NCI-H748 treated with DMSO at 0.1 percent for 48 hours (cell line): ENCODE results near the gene BBS2.

ENCODE experiments used
- DNase-seq: peaks from one replicate; lab custom pipeline; 2025; lab: John Stamatoyannopoulos, UW

The BBS2 gene

DNA sequence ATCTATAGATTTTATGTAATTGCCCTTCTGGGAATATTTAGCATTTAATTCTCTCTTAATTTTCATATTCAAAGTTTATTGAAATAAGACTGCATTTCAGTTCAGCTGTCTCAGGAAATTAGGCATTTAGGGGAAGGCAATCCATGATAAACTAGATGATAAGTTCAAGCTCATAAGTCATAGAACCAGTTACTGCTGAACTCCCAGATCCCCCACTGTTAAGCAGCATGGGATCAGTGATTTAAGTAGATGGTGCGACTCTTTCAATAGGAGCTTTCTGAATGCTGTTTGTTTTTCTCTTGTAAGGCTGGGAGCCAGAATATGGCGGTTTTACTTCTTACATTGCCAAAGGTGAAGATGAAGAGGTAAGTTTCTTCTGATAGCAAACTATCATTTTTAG is 44.6 kb downstream of the BBS2 start:
- no peak for DNase-seq

DNA sequence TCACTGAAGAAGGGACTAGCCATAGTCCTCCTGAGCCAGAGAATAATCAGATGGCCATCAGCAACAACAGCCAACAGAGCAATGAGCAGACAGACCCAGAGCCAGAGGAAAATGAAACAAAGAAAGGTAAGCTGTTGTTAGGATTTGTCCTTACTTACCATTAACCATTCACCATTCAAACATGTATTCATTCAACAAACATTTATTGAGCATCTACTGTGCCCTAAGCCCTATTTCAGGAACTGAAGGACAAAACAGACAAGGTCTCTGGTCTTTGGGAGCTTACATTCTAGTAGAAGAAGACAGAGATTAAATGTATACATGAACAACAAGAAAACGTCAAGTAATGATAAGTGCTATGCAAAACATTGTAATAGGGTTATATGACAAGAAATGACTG is 49.2 kb downstream of the BBS2 start:
- DNase-seq, result no peak

DNA sequence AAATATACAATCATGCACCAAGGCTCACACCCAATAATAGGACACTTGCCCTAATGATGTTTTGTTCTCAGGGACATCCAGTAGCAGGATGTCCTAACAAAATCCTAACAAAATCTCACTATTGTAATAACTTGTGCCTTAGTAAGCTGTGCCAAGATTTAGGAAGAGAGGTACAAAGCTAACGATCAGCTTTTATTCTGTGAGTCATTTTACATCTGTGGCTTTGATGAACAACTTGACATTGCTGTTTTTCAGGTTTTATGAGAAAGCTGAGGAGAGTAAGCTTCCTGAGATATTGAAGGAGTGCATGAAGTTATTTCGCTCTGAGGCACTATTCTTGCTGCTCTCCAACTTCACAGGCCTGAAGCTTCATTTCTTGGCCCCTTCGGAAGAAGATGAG is 49.6 kb downstream of the BBS2 start:
- no peak for DNase-seq

DNA sequence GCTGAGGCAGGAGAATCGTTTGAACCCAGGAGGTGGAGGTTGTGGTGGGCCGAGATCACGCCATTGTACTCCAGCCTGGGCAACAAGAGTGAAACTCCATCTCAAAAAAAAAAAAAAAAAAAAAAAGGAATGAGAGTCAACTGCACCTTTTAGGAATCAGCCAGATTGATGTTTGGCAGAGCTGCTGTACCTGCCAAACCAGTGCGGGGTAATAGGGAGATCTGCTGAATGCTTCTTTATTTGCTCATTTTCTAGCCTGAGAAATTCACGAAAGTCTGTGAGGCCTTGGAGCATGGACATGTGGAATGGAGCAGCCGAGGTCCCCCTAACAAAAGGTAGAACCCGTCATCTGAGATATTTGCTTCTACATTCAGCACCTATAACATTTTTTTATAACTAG is 50.1 kb downstream of the BBS2 start:
- DNase-seq, result no peak

DNA sequence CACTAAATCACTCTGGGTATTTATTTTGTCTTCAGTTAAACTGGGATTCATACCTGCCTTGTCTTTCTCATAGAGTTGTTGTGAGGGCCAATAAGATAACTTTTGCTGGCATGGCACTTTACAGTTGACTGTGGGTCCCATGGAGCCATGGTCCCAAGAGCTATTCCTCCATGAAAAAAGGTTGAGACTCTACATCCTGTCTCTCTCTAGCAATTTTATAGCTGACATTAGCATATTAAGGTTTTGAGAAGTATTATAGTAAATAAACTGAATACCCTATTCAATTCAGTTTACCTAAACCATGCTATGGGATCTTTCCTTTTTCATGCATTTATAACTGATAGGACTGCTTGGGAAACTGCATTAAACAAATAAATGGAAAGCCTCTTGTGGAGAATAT is 51.0 kb downstream of the BBS2 start:
- no peak for DNase-seq

DNA sequence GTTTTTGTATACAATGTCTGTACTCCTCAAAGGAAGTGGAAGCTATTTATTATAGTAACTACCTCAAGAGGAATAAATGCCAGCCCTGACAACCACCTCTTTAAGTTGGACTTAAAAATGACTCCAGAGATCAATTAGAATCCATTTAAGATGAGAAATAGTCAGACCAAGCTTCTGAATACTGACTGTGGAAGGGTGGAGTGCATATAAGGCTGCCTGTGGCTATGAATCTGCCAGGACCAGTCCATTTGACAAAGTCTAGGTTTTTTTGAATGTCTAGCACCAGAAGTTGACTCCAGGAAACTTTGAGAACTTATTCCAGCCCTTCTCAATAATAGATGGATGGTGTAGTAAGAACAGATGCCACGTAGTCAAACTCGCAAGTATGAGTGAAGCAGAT is 53.5 kb downstream of the BBS2 start:
- DNase-seq, result no peak

DNA sequence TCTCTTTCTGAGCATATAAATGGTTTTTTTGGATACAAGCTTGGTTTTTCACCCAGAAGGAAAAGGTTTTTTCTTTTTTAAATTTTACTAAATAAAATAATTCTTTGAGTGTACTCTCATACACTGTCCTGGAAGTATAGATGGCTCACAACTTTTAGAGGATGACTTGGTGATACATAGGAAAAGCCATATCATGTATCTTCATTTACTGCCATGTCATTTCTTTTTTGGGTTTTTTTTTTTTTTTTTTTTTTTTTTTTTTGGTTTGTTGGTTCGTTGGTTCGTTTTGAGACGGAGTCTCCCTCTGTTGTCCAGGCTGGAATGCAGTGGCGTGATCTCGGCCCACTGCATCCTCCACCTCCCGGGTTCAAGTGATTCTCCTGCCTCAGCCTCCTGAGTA is 56.7 kb downstream of the BBS2 start:
- DNase-seq, result no peak

DNA sequence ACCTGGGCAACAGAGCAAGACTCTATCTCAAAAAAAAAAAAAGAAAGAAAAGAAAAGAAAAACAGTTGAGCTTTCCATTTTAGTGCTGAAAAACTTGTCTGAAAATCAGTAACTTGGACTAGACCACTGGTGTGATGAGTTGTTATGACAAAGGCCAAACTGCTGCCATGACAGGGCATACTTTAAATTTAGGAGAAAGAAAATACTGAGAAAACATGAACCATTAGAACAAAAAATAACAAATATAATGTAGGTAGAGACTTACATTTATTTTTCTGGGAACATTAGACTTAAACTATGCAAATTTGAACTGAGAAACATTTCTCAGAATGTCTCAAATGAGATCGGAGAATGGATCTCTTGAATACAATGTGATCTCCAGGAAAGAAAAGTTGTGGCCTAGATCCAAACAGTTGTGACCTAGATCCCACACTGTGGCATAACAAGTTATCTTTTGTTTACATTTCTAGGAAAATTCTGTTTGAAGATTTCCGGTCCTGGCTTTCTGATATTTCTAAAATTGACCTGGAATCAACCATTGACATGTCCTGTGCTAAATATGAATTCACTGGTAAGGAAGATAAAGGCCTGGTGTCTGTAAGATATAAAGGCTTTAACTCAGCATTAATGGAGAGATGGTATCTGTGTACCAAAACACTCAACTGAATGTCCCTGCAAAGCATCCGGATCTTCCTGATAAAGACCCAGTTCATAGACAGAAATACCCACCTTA is 57.6 kb downstream of the BBS2 start:
- DNase-seq, result no peak

DNA sequence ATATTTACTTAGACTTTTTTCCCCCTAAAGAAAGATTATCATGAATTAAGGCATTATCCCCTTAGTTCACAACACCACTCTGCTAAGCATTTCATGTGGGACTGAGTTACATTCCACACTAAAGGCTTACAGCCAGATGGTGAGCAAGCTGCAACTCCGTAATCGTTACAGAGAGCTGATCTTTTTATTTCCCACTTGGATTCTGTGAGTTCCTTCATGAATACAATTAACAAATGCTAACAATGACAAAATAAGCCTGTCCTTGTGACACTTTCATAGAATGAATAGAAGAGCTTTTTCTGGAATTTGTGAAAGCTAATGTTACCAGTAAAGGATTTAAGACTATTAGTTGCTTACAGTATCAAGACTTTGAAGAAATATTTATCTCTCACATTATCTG is 59.7 kb downstream of the BBS2 start:
- DNase-seq, result no peak

DNA sequence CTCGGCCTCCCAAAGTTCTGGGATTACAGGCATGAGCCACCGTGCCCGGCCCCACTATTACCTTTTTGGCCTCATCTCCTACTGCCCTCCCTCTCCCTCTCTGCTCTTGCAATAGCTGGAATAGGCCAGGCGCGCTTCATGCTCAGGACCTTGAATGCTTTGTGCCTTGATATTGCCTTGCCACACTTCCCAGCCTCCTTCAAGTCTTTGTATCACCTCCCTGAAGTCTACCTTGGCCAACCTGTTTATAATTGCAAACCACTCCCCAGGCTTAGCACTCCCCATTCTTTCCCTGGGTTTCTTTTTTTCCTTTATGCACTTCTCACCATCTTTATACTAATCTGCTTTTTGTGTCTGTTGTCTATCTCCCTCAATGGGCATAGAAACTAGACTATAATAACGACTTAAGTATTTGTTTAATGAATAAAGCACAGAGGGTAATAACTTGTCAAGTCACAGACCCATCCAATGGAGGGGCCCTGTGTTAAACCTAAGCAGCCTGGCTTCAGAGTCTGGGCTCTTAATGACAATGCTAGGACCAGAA is 61.8 kb downstream of the BBS2 start:
- no peak for DNase-seq

DNA sequence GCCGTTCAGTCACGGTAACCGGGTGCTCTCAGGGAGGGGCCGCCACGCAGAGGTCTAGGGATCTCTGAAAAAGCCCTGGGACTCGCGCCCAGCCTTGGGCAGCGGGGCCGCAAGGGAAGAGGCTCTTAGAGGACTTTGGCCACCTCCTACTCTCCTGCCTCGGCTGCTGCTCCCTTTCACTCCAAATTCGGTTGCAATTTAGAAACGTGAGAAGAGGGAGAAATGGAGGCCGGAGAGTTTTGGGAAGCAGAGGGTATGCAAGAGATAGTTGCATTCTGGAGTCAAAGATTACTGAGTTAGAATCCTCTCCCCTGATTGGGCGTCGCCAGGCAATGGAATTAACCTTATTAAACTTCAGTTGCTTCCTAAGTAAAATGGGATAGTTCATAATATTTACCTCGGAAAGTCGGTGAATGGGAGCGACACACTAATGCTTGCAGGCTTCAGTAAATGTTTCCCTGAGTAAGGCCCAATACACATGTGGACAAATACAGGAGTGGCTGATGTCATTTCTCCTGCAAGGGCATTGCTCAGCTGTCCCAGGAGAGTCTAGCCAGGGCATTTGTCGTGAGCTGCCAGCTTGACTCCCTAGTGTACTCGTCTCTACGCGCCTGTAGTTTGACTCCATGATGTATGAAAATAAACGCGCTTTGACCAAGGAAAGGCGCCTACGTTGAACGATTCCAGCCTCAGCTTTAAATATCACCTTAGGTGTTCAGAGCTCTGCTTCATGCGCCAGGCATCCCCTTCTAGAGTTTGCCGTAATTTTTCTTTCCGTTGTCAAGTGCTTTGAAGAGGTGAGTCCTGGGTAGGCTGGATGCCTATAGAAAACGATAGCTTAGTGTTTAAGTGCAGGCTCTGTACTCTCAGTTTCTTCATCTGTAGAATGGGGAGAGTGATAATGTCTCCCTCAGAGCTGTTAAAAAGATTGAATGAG is 67.8 kb downstream of the BBS2 start:
- DNase-seq, result no peak

DNA sequence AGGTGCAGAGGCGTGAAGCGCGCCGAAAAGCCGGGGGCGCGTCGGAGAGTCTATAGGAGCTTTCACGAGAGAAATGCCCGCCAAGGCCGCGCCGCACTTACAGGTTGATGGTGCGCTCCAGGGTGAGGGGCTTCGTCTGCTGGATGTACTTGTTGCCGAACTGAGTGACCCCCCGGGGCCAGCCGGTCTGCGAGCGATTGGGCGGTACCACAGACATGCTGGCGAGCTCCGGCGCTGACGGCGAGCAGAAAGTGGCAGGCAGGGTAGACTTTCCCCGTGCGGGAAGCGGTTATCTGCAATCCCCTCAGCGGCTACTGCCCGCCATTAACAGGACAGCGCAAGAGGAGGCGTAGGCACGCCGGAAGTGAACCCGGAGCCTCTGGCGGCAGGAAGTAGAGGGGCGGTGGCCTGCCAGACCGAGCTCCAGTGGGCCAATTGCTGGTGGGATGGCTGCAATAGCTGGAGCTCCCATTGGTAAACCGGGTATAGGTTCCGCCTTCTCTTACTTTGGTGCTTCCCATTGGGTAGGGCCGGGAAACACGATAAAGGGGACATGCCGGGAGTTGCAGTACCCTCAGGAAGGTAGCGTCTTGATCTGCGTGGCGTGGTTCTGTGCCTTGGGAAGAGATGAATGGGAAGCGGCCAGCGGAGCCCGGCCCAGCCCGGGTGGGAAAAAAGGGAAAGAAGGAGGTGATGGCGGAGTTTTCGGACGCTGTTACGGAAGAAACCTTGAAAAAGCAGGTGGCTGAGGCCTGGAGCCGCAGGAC is 68.7 kb downstream of the BBS2 start, which contains the start of the genes NUDT21 and OGFOD1:
TSS of gene NUDT21 (minus strand) at position 347 of the 767 bp plus-strand sequence. CDS start at position 217, 130 bp downstream.
TSS of gene OGFOD1 (plus strand) at position 569 of the 767 bp plus-strand sequence. CDS start at position 628, 59 bp downstream.
- peak; percentile 91 for DNase-seq

DNA sequence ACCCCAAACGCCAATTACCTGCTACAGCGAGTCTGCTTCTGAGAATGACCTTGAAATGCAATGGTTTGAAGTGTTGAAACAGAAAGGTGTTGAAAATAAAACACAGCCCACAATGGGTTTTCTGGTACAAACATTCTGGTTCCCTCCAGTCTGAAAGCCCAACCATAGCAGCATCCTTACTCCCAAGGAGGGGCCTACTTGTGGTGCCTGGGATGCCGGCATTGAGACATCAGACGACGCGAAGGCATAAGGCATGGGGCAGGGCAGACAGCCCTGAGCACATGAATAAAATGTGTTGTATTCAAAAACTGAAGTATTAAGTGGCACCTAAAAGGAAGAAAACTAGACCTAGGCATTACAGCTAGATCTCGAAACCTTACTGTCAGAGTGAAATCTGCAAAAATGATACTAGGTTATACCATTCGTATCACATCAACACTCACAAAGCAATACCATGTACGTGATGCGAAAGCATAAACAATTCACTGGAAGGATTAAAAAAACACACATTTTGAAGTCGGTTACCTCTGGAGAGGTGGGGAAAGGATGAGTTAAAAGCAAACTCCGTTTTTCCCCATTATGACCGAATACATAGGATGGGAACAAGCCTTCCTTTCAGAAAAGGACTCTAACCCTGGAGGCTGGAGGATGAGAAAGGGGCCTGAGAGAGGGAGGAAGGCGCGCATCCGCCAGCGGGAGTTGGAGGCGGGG is 69.4 kb downstream of the BBS2 start:
- no peak for DNase-seq

DNA sequence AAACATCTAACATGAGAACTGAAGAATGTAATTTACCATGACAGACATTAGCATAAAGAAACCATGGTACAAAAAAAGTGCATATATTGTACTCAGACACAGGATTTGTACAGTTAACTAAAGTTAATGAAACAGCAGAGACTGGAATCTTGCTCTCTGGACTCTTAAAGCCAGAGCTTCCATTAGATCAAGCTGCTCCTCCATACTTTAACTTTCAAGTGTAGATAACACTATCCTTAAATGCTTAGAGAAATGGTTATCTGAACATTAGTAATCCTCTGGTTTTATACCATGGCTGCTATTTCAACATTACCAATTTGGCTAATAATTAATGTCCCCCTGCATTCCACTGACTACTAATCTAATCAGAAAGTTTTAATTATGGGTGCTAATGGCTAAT is 71.8 kb downstream of the BBS2 start:
- no peak for DNase-seq

DNA sequence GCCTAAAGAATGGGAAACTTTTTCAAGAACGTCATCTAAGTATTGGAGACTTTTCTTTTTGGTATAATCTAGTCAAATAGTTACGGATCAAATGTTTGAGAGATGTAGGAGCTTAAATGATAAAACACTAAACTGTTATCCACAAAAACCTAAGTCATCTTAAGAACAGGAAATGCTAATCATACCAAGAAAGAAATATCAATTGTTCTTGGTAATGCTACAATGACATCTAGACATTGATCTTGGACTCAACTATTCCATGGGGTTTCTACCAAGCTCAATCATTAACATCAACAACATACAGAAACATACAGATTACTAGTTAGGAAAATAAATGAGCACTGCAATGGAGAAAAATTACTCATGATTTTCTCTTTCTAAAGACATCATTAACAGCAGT is 72.5 kb downstream of the BBS2 start:
- no peak for DNase-seq

DNA sequence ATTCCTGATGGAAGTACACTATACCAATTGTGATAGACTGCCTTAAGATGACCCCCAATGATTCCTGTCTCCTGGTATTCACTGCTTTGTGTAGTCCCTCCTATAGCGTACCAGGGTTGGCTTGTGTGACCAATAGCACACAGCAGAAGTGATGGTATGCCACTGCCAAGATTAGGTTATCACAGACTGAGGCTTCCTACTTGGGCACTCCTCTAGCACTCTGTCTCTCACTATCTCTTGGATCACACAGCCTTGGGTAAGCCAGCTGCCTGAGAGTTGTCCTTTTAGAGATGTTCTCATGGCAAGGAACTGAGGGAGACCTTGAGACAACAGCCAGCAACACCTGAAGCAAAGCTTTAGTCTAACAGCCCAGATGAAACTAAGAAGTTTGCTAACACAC is 81.8 kb downstream of the BBS2 start:
- no peak for DNase-seq

DNA sequence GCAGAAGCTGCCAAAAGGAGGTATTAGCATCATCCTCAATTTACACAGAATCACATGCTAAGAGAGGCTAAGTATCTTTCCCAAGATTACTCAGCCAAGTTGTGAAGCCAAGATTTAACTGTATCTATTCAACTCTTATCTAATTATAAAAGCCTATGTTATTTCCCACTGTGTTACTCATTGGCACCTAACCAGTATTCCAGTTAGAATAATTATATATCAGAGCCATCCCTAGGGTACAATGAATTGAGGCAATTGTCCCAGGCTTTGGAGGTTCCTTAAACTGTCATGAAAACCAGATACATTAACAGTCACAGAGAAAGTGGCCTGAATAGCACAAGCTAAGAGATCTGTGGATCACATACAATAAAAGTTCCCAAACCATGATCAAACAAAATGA is 83.6 kb downstream of the BBS2 start:
- no peak for DNase-seq
